ENCODE results near the gene ZNF83.

ZNF83 gene

DNA sequence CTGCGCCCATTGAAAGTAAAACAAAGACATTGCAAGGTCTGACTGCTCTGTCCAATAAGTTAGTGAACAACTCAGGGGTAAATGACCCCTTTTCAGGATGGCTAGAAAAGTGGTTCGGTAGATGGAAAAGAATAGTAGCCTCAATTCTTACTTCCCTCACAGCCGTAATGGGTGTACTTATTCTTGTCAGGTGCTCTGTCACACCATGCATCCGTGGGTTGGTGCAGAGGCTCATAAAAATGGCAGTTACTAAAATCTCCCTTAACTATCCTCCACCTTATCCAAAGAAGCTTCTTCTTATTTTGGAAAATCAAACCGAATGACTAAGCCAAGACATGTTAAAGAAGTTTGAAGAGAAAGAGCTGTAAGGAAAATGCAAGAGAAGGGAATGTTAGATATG, 31.4 kb upstream of the ZNF83 start:
- no peak for DNase-seq (ENCODE audit: low read depth)
- TF ChIP-seq, protein P1, sequence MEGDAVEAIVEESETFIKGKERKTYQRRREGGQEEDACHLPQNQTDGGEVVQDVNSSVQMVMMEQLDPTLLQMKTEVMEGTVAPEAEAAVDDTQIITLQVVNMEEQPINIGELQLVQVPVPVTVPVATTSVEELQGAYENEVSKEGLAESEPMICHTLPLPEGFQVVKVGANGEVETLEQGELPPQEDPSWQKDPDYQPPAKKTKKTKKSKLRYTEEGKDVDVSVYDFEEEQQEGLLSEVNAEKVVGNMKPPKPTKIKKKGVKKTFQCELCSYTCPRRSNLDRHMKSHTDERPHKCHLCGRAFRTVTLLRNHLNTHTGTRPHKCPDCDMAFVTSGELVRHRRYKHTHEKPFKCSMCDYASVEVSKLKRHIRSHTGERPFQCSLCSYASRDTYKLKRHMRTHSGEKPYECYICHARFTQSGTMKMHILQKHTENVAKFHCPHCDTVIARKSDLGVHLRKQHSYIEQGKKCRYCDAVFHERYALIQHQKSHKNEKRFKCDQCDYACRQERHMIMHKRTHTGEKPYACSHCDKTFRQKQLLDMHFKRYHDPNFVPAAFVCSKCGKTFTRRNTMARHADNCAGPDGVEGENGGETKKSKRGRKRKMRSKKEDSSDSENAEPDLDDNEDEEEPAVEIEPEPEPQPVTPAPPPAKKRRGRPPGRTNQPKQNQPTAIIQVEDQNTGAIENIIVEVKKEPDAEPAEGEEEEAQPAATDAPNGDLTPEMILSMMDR (IDR thresholded peaks at IDR 0.05; ENCODE audit: insufficient read depth, low read depth, low read length, missing control alignments) = no peak
- H3K4me3 ChIP-seq (ENCODE audit: low read length) = no peak overlapping the region

DNA sequence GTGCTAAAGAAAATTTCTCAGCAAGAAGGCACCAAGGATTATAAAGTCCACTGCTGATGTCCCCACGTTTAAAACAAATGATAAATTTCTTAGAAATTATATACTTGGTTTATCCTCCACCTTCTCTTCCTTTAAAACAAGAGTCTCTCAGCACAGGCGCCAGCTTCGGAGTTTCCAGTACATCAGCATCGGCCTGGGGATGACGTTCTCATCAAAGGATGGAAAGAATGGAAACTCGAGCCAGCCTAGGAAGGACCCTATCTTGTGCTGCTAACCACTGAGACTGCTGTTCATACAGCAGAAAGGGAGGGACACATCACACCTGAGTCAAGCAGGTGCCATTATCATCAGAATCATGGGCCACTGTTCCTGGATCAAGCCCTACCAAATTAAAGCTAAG, 29.8 kb upstream of the ZNF83 start:
- H3K4me3 ChIP-seq (ENCODE audit: low read length) = no peak overlapping the region
- TF ChIP-seq, protein P1 (IDR thresholded peaks at IDR 0.05; ENCODE audit: insufficient read depth, low read depth, low read length, missing control alignments) = no peak
- no peak for DNase-seq (ENCODE audit: low read depth)

DNA sequence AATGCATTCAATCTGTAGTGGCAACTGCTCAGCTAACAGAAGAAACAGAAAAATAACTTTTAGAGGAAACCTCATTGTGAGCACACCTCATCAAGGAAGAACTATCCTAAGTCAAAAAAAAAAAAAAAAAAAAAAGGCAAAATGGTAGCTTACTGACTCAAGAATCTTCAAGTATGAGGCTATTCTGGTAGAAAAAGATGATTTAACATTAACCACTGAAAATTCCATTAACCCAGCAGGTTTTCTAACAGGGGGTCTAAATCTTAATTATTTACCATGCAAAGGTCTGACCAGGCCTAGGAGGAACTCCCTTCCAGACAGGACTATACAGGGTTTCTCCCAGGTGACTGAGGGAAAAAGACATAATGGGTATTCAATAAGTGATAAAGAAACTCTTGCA, 28.4 kb upstream of the ZNF83 start:
- no peak overlapping the region for H3K4me3 ChIP-seq (ENCODE audit: low read length)
- DNase-seq (ENCODE audit: low read depth) = no peak
- TF ChIP-seq, protein P1 (IDR thresholded peaks at IDR 0.05; ENCODE audit: insufficient read depth, low read depth, low read length, missing control alignments) = no peak

DNA sequence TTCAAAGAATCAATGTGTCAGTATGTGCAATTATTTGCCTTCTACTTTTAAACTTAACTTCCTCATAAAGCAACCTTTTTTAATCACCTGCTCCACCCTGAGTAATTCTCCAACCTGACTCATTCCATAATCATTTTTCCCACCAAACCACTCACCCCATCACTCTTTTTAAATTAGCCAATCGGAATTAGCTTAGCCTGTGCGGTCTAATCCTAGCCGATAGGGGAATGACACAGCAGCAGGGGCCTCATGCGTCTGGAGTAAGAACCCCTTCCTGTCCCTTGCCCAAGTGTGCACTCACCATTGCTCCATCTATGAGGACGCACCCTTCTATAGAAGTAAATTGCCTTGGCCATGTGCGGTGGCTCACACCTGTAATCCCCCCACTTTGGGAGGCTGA, 27.4 kb upstream of the ZNF83 start:
- DNase-seq (ENCODE audit: low read depth) = peak; percentile 91
- TF ChIP-seq, protein P1 (IDR thresholded peaks at IDR 0.05; ENCODE audit: insufficient read depth, low read depth, low read length, missing control alignments) = peak; percentile 10
- H3K4me3 ChIP-seq (ENCODE audit: low read length) = no peak overlapping the region

DNA sequence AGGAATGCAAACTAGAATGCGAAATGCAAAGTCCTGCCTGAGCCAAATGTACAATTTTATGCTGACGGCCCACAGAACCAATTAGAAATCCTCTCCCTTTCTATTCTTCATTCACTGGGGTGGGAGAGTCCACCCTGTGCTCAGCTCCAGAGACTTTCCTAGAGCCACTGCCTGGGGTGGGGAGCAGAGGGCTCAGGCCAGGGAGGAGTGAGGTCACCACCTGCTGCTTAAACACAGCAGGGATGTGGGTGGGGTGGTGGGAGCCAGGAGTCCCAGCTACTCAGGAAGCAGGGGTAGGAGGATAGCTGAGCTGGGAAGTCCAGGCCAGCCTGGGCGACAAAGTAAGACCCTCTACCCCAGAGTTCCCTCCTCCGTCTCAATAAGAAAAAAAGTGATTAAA, 26.9 kb upstream of the ZNF83 start:
- no peak for DNase-seq (ENCODE audit: low read depth)
- H3K4me3 ChIP-seq (ENCODE audit: low read length) = no peak overlapping the region
- TF ChIP-seq, protein P1 (IDR thresholded peaks at IDR 0.05; ENCODE audit: insufficient read depth, low read depth, low read length, missing control alignments) = no peak

DNA sequence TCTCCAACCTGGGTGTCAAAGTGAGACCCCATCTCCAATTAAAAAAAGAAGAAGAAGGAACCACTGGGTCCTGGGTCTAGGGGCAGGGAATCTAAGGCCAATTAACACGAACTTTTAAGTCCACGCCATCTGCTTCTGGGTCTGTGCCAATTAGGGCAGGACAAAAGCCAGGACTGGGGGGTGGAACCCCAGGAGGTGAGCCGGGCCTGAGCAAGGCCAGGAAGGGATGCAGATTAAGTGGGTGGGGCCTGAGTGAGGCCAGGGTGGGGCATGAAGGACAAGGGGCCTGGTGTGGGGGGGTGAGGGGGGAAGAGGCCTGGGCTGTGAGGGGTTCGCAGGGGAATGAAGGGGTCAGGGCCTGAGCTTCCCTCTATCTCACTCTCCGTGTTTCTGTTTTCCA, 26.3 kb upstream of the ZNF83 start:
- DNase-seq (ENCODE audit: low read depth) = no peak
- H3K4me3 ChIP-seq (ENCODE audit: low read length) = no peak overlapping the region
- TF ChIP-seq, protein P1 (IDR thresholded peaks at IDR 0.05; ENCODE audit: insufficient read depth, low read depth, low read length, missing control alignments) = no peak

DNA sequence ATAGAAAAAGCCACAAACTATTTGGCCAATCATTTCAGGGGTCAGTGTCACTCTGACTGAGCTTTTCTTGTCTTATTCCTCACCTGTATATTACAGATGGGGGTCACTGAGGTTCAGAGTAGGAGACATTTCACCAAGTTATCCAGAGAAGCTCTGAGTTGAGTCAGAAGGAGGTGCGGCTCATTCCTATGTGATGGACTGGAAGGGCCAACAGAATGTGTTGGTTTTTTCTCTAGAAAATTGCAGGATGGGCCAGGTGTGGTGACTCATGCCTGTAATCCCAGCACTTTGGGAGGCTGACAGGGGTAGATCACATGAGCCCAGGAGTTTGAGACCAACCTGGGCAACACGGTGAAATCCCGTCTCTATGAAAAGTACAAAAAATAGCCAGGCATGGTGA, 24.5 kb upstream of the ZNF83 start:
- DNase-seq (ENCODE audit: low read depth) = peak; percentile 87
- no peak overlapping the region for H3K4me3 ChIP-seq (ENCODE audit: low read length)
- TF ChIP-seq, protein P1 (IDR thresholded peaks at IDR 0.05; ENCODE audit: insufficient read depth, low read depth, low read length, missing control alignments) = no peak

Measured in epithelial cell of esophagus (primary cell).